Neural progenitor cell (in vitro differentiated cells): ENCODE data around the gene LIG1.

Experiments used
- CTCF ChIP-seq: fragments of 200-600 bp; sonication (generic); IDR thresholded peaks from 2 replicates; pipeline ENCODE4 v1.5.1; 2017; ENCODE audit warnings: antibody characterized with exemption, mild to moderate bottlenecking
- EZH2 ChIP-seq: fragments of 200-600 bp; sonication (generic); IDR thresholded peaks from 2 replicates; pipeline ENCODE4 v1.6.1; 2017; ENCODE audit warnings: antibody characterized with exemption, mild to moderate bottlenecking, moderate library complexity
- EZH2phosphoT487 ChIP-seq: fragments of 200-600 bp; sonication (generic); IDR thresholded peaks from 2 replicates; pipeline ENCODE4 v1.6.1; 2017; ENCODE audit warnings: antibody characterized with exemption

DNA sequence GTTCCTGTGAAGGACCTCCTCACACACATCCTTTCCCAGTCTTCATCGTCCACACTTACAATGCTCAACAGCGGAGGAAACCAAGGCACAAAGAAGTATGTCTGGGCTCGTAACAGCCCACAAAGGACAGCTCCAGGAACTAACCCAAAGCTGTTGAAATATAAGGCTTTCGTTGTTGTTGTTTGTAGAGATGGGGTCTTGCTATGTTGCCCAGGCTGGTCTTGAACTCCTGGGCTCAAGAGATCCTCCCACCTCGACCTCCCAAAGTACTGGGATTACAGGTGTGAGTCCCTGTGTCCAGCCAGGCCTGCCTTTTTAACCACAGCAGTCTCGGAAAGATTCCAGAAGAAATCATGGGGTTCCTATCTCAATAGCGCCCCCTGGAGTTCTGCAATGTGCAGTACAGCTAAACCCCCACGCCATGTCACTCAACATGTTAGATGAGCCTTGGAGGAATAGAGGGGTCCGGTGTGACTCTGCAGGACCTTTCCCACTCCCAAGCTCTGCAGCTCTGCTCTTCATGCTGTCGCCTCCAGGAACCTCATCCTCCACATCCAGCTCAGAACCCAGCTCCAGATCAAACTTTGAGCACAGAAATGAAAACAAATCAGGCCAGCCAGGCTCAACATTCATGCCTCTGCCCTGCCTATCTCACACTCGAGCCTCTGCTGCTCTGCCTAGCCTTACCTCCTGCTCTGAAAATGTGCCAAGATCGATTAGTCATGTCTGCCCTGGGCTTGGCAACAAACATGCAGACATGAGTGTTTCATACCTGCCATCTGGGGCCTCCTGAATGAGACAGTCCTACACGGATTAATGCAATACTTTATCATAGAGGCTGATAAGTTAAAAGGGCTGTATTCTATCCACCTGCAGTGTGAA lies 67.0 kb downstream of the LIG1 start:
- TF ChIP-seq CTCF (peak; percentile 84), EZH2phosphoT487 (no peak), EZH2 (no peak)
